ENCODE measurements around the gene GPATCH3.
"Not testable (repeated sequence)": the region's sequence is repeated elsewhere in the genome, so short reads cannot be mapped to it uniquely, and the experiment has no call there.

Gene GPATCH3

DNA sequence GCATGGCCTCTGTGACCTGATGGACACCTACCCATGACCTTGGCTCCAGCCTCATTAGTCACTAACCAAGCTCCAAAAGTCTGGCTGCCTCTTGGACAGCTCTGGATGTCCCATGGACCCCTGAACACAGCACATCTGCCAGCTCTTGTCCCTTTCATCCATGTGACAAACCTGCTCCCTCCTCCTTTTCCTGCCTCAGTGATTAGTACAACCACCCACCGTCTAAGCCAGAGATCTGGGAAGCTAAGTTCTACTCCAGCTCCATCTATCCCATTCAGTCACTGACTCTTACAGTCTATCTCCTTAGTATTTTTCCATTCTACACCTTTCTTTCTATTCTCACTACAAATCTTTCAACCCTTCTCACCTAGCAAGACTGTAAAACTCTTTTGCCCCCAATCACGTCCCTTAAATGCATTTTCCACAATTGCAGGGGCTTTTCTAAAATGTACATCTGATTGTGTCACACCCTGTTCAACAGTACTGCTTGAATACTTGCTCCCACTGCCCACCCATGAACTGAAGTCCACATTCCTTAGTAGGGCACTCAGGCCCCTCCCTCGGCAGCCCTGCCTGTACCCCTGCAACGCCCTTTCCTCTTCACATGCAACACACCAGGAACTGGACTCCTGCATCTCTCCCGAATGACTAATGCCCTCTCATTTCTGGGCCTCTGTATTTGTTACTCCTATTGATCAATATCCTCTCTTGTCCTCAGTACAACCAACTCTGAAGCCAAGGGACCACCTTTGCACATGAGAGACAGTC, 17.4 kb downstream of the GPATCH3 start:
- no peak overlapping the region for H3K4me3 ChIP-seq (ENCODE audit: low read depth, low read length)
- no peaks in the 10 kb centered on the region for H3K9me3 ChIP-seq
- no peaks in the 10 kb centered on the region for H3K27me3 ChIP-seq
- H3K36me3 ChIP-seq: peaks cover 13% of the 10 kb centered on the region
- no peaks in the 10 kb centered on the region for H3K4me1 ChIP-seq
- TF ChIP-seq, protein P1, sequence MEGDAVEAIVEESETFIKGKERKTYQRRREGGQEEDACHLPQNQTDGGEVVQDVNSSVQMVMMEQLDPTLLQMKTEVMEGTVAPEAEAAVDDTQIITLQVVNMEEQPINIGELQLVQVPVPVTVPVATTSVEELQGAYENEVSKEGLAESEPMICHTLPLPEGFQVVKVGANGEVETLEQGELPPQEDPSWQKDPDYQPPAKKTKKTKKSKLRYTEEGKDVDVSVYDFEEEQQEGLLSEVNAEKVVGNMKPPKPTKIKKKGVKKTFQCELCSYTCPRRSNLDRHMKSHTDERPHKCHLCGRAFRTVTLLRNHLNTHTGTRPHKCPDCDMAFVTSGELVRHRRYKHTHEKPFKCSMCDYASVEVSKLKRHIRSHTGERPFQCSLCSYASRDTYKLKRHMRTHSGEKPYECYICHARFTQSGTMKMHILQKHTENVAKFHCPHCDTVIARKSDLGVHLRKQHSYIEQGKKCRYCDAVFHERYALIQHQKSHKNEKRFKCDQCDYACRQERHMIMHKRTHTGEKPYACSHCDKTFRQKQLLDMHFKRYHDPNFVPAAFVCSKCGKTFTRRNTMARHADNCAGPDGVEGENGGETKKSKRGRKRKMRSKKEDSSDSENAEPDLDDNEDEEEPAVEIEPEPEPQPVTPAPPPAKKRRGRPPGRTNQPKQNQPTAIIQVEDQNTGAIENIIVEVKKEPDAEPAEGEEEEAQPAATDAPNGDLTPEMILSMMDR (IDR thresholded peaks at IDR 0.05; ENCODE audit: low read depth, low read length): no peak
- no peak for DNase-seq

DNA sequence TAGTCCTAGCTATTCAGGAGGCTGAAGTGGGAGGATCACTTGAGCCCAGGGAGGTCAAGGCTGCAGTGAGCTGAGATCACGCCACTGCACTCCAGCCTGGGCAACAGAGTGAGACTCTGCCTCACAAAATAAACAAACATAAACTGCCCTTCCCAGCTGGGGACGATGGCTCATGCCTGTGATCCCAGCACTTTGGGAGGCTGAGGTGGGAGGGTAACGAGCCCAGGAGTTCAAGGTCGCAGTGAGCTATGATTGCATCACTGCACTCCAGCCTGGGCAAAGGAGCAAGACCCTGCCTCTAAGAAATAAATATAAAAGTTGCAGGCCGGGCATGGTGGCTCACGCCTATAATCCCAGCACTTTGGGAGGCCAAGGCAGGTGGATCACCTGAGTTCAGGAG, 18.7 kb downstream of the GPATCH3 start:
- H3K36me3 ChIP-seq: peaks cover 13% of the 10 kb centered on the region

DNA sequence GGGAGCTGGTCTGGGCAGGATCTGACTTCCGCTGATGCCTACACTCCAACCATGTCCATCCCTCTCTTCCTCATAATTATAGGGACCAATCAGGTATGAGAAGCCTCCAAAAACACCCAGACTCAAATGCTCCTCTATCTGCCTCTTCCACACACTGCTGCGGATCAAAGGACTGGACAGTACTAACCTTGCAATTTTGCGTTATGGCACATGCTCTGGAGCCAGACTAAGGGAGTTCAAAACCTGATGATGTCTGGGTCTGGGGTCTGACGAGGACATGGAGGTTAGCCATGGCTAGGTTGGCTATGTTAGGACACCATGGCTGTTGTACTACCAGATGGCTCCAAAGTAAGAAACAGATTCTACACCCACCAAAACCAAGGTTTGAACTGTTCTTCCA, 20.5 kb downstream of the GPATCH3 start:
- no peaks in the 10 kb centered on the region for H3K4me1 ChIP-seq
- TF ChIP-seq, protein P1 (IDR thresholded peaks at IDR 0.05; ENCODE audit: low read depth, low read length): no peak
- H3K4me3 ChIP-seq (ENCODE audit: low read depth, low read length): no peak overlapping the region
- DNase-seq: no peak
- no peaks in the 10 kb centered on the region for H3K27me3 ChIP-seq
- H3K9me3 ChIP-seq: no peaks in the 10 kb centered on the region
- H3K36me3 ChIP-seq: peaks cover 9% of the 10 kb centered on the region

More for the DNA sequence above, 18.7 kb downstream of the GPATCH3 start:
- not testable (repeated sequence) for H3K4me1 ChIP-seq; H3K9me3 ChIP-seq; DNase-seq; H3K4me3 ChIP-seq (ENCODE audit: low read depth, low read length); H3K27me3 ChIP-seq

DNA sequence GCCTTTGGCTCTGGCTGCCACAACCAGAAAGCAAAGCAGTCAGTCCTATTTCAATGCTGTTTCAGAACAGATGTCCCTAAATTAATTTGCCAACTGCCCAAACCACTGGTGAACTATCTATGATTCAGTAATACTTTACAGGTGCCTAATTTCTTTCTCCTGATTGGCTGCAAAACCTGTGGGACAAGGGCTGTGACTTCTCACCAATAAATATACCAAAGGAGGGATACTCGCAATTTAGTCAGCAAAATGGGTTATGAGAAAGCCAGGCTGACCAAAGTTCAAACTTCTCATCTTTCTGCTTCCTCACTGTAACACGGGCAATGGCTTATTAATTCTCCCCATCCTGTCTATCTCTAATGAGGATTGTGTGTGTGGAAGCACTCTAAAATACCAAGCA, 22.9 kb downstream of the GPATCH3 start:
- H3K36me3 ChIP-seq: no peaks in the 10 kb centered on the region; the same call in 1 of the 2 replicates
- DNase-seq: no peak
- H3K4me1 ChIP-seq: no peaks in the 10 kb centered on the region
- TF ChIP-seq, protein P1 (IDR thresholded peaks at IDR 0.05; ENCODE audit: low read depth, low read length): no peak
- H3K27me3 ChIP-seq: no peaks in the 10 kb centered on the region
- no peaks in the 10 kb centered on the region for H3K9me3 ChIP-seq
- no peak overlapping the region for H3K4me3 ChIP-seq (ENCODE audit: low read depth, low read length)

DNA sequence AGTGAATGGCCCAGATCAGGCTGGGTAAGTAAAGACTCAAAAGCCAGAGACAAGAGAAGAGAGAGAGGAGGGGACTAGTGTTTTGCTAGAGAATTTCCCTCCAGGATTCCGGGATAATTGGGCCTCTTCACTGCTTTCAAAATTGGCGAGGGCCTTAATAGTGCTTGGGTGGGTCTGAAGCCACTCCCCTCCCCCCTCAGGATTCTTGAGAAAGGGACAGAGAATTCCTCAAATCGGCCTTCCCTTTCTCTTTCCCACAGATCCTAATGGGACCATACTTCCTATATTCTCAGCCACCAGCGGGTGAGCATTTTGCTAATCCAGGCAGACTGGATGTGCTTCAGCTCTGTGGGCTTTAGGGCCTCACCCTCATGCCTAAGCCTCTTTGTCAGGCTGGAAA, 25.4 kb downstream of the GPATCH3 start:
- Histone ChIP-seq H3K36me3 (no peaks in the 10 kb centered on the region), H3K4me3 (ENCODE audit: low read depth, low read length) (no peak overlapping the region), H3K27me3 (no peaks in the 10 kb centered on the region), H3K4me1 (no peaks in the 10 kb centered on the region), H3K9me3 (no peaks in the 10 kb centered on the region)
- DNase-seq: no peak
- TF ChIP-seq, protein P1 (IDR thresholded peaks at IDR 0.05; ENCODE audit: low read depth, low read length): no peak

DNA sequence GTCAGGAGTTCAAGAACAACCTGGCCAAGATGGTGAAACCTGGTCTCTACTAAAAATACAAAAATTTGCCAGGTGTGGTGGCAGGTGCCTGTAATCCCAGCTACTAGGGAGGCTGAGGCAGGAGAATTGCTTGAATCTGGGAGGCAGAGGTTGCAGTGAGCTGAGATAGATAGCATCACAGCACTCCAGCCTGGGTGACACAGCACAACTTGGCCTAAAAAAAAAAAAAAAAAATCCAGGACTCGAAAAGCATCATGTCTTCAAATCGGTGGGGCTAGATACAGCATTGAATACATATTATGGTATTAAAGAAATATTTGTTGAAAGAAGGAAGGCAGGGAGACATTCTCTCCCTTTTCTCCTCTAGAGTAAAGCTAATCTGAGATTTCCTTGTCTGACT, 27.2 kb downstream of the GPATCH3 start:
- H3K4me1 ChIP-seq; H3K9me3 ChIP-seq; H3K4me3 ChIP-seq (ENCODE audit: low read depth, low read length); H3K27me3 ChIP-seq; H3K36me3 ChIP-seq; DNase-seq: not testable (repeated sequence)

DNA sequence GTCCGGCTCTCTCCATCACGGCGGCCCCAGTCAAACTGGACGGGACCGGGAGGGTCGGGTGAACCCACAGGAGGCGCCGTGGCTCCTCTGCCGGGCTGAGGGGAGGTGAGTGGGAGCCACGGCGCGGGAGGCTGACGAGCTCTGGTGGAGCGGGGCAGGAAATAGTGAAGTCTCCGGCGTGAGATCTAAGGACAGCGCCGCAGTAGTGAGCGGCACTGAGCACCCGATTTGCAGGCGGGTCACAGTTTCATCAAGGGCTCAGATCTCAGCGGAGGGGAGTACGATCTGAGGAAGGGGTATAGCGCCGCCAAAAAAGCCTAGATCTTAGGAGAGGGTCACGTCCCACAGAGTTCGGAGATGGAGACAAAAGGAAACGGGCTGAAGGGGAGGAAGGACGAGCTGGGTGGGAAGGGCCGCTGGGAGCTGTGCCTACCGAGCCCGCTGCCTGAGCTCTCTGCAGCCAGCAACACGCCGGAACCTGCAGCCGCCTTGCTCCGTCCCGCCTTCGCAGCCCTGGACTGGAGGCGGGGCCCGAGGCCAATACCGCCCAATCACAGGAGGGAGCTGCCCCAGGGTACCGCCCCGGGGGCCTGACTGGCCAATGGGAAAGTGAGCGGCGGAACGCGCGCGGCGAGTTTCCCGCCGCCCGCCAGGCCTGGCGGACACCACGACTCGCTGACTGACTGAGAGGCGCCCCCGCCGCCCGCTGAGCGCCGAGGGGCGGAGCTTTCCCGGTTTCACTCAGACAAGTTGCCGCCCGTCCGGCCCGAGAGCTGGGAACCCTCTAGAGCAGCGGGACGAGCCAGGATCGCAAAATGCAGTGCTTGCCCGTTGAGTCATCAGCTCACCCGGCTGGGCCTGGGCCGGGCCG, 35.4 kb downstream of the GPATCH3 start:
- Histone ChIP-seq H3K4me1 (no peaks in the 10 kb centered on the region; the same call in 1 of the 2 replicates), H3K27me3 (no peaks in the 10 kb centered on the region), H3K36me3 (no peaks in the 10 kb centered on the region), H3K4me3 (ENCODE audit: low read depth, low read length) (peak overlapping the region; percentile 70), H3K9me3 (no peaks in the 10 kb centered on the region; the same call in 1 of the 2 replicates)
- TF ChIP-seq, protein P1 (IDR thresholded peaks at IDR 0.05; ENCODE audit: low read depth, low read length): no peak
- peak; percentile 92 for DNase-seq
